ENCODE results near the gene INSR.
"Not testable (repeated sequence)": the region's sequence is repeated elsewhere in the genome, so short reads cannot be mapped to it uniquely, and the experiment has no call there.

INSR gene

GRCh38 chr19:7227149-7227548, 67.1 kb downstream of the INSR start:
- H3K27ac ChIP-seq (ENCODE audit: insufficient read depth, low read length, poor library complexity, severe bottlenecking); H3K9me3 ChIP-seq (ENCODE audit: control insufficient read depth, low read length); H3K27me3 ChIP-seq (replicated peaks; ENCODE audit: control insufficient read depth, insufficient read depth, low read length, poor library complexity, severe bottlenecking); H3K4me3 ChIP-seq (ENCODE audit: insufficient read depth, low read depth, low read length, poor library complexity, severe bottlenecking); DNase-seq; H3K36me3 ChIP-seq (ENCODE audit: control insufficient read depth, insufficient read depth, low read length); H3K4me1 ChIP-seq (ENCODE audit: control insufficient read depth, insufficient read depth, low read length, poor library complexity, severe bottlenecking): not testable (repeated sequence)

DNA sequence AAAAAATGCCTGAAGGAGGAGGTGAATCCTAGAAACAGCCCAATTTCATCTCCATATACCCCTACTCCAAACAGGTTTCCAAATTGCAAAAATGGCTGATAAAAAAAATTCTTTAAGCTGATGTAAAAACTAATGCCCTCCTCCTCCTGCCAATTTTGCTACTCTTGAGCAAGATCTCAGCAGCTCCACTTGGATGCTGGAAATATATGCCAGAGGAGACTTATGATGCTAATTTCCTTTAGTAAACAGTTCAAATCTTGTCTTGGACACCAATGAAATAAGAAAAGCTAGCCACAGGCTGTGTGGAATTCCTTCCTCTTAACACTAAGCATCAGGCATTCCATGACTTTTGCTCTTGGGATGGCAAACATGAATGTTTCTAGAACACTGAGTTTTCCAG, 67.5 kb downstream of the INSR start:
- H3K36me3 ChIP-seq (ENCODE audit: control insufficient read depth, insufficient read depth, low read length): no peaks in the 10 kb centered on the region
- no peaks in the 10 kb centered on the region for H3K4me1 ChIP-seq (ENCODE audit: control insufficient read depth, insufficient read depth, low read length, poor library complexity, severe bottlenecking)
- no peak for DNase-seq

GRCh38 chr19:7225741-7226140, 68.5 kb downstream of the INSR start:
- Histone ChIP-seq H3K27ac (ENCODE audit: insufficient read depth, low read length, poor library complexity, severe bottlenecking) (no peak overlapping the region), H3K9me3 (ENCODE audit: control insufficient read depth, low read length) (no peaks in the 10 kb centered on the region), H3K36me3 (ENCODE audit: control insufficient read depth, insufficient read depth, low read length) (no peaks in the 10 kb centered on the region), H3K4me3 (ENCODE audit: insufficient read depth, low read depth, low read length, poor library complexity, severe bottlenecking) (no peak overlapping the region), H3K27me3 (replicated peaks; ENCODE audit: control insufficient read depth, insufficient read depth, low read length, poor library complexity, severe bottlenecking) (no peaks in the 10 kb centered on the region), H3K4me1 (ENCODE audit: control insufficient read depth, insufficient read depth, low read length, poor library complexity, severe bottlenecking) (no peaks in the 10 kb centered on the region)
- no peak for DNase-seq

More for the DNA sequence above, 67.5 kb downstream of the INSR start:
- H3K4me3 ChIP-seq (ENCODE audit: insufficient read depth, low read depth, low read length, poor library complexity, severe bottlenecking): no peak overlapping the region
- no peaks in the 10 kb centered on the region for H3K9me3 ChIP-seq (ENCODE audit: control insufficient read depth, low read length)
- H3K27me3 ChIP-seq (replicated peaks; ENCODE audit: control insufficient read depth, insufficient read depth, low read length, poor library complexity, severe bottlenecking): no peaks in the 10 kb centered on the region
- no peak overlapping the region for H3K27ac ChIP-seq (ENCODE audit: insufficient read depth, low read length, poor library complexity, severe bottlenecking)

DNA sequence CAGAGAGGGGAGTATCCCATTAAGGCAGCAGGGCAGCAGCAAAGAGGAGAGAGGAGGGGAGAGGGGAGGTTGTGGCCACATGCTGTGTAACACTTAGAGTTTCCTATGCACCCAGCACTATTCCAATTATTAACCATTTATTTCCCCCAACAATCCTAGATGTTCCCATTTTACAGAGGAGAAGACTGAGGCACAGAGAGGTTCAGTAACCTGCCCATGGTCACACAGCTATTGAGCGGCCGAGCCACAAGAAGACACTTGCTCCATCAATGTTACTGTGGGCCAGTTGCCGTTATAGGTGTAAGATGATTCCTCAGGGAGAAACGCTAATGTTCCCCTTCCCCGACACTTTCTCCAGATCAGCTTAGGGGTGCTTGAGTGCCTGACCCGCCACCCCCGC, 69.2 kb downstream of the INSR start:
- no peak overlapping the region for H3K27ac ChIP-seq (ENCODE audit: insufficient read depth, low read length, poor library complexity, severe bottlenecking)
- no peak overlapping the region for H3K4me3 ChIP-seq (ENCODE audit: insufficient read depth, low read depth, low read length, poor library complexity, severe bottlenecking)

DNA sequence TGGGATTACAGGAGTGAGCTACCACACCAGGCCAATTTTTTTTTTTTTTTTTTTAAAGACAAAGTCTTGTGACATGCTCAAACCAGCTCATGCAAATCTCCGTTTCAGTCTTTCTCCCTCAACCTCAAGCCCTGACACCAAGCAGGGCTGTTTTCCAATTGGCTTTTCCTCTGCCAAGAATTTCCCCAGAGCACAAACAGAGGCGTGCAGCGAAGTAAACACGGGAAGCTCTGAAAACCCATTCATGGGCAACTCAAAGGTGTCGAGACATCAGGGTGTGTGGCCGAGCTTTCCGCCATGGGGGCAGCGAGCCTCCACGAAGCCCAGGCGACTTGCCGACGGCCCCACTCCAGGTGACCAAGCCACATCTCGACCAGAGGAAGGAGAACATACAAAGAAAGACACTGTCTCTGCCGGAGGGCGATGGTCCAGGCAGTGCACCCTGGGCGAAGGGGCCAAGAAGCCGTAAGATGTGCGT, 70.0 kb downstream of the INSR start:
- Histone ChIP-seq H3K36me3 (ENCODE audit: control insufficient read depth, insufficient read depth, low read length) (no peaks in the 10 kb centered on the region), H3K9me3 (ENCODE audit: control insufficient read depth, low read length) (no peaks in the 10 kb centered on the region), H3K4me1 (ENCODE audit: control insufficient read depth, insufficient read depth, low read length, poor library complexity, severe bottlenecking) (no peaks in the 10 kb centered on the region), H3K4me3 (ENCODE audit: insufficient read depth, low read depth, low read length, poor library complexity, severe bottlenecking) (no peak overlapping the region), H3K27ac (ENCODE audit: insufficient read depth, low read length, poor library complexity, severe bottlenecking) (no peak overlapping the region), H3K27me3 (replicated peaks; ENCODE audit: control insufficient read depth, insufficient read depth, low read length, poor library complexity, severe bottlenecking) (no peaks in the 10 kb centered on the region)
- no peak for DNase-seq

More for the DNA sequence above, 69.2 kb downstream of the INSR start:
- DNase-seq: no peak
- Histone ChIP-seq H3K36me3 (ENCODE audit: control insufficient read depth, insufficient read depth, low read length) (no peaks in the 10 kb centered on the region), H3K9me3 (ENCODE audit: control insufficient read depth, low read length) (no peaks in the 10 kb centered on the region), H3K4me1 (ENCODE audit: control insufficient read depth, insufficient read depth, low read length, poor library complexity, severe bottlenecking) (no peaks in the 10 kb centered on the region), H3K27me3 (replicated peaks; ENCODE audit: control insufficient read depth, insufficient read depth, low read length, poor library complexity, severe bottlenecking) (no peaks in the 10 kb centered on the region)

GRCh38 chr19:7223429-7223828, 70.8 kb downstream of the INSR start:
- H3K27ac ChIP-seq (ENCODE audit: insufficient read depth, low read length, poor library complexity, severe bottlenecking): no peak overlapping the region

DNA sequence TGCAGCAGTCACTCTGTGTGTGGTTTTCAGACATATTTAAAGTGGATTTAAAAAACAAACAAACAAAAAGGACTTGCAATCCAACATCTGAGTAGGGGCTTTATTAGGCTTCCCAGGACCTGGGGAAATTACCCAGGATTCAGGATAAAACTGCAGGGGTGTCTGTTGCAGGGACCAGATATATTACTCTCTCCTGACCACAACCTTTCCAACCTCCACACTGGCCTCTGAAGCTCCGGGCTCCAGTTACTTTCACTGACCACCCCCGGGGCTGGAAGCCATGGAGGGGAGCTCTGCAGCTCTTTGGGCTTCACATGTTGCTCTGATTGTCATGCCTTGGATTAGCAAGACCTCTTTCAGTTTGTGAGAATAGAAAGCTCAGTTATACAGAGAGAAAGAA, 75.2 kb downstream of the INSR start:
- no peaks in the 10 kb centered on the region for H3K36me3 ChIP-seq (ENCODE audit: control insufficient read depth, insufficient read depth, low read length)
- no peak overlapping the region for H3K27ac ChIP-seq (ENCODE audit: insufficient read depth, low read length, poor library complexity, severe bottlenecking)
- no peak overlapping the region for H3K4me3 ChIP-seq (ENCODE audit: insufficient read depth, low read depth, low read length, poor library complexity, severe bottlenecking)
- no peaks in the 10 kb centered on the region for H3K9me3 ChIP-seq (ENCODE audit: control insufficient read depth, low read length)
- DNase-seq: no peak
- H3K27me3 ChIP-seq (replicated peaks; ENCODE audit: control insufficient read depth, insufficient read depth, low read length, poor library complexity, severe bottlenecking): no peaks in the 10 kb centered on the region
- H3K4me1 ChIP-seq (ENCODE audit: control insufficient read depth, insufficient read depth, low read length, poor library complexity, severe bottlenecking): no peaks in the 10 kb centered on the region

More at GRCh38 chr19:7223429-7223828, 70.8 kb downstream of the INSR start:
- Histone ChIP-seq H3K36me3 (ENCODE audit: control insufficient read depth, insufficient read depth, low read length) (no peaks in the 10 kb centered on the region), H3K4me3 (ENCODE audit: insufficient read depth, low read depth, low read length, poor library complexity, severe bottlenecking) (no peak overlapping the region), H3K27me3 (replicated peaks; ENCODE audit: control insufficient read depth, insufficient read depth, low read length, poor library complexity, severe bottlenecking) (no peaks in the 10 kb centered on the region), H3K4me1 (ENCODE audit: control insufficient read depth, insufficient read depth, low read length, poor library complexity, severe bottlenecking) (no peaks in the 10 kb centered on the region), H3K9me3 (ENCODE audit: control insufficient read depth, low read length) (no peaks in the 10 kb centered on the region)
- DNase-seq: no peak

DNA sequence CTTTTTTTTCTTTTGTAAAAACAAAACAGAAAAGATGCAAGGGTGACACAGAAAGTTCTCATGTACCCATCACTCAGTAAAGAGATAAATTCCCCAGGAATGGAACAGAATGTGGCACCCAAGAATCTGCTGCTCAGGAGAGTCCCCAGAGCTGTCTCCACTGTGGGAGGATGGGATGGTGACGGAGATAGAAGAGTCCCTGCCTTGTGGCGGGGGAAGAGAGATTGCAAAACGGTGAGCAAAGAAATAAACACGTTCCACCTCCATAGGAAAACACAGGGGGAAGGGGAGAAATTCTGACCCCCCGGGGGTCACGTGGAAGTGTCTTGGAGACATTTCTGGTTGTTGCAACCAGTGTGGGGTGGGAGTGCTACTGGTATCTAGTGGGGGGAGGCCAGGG, 76.4 kb downstream of the INSR start:
- Histone ChIP-seq H3K27me3 (replicated peaks; ENCODE audit: control insufficient read depth, insufficient read depth, low read length, poor library complexity, severe bottlenecking) (no peaks in the 10 kb centered on the region), H3K4me1 (ENCODE audit: control insufficient read depth, insufficient read depth, low read length, poor library complexity, severe bottlenecking) (no peaks in the 10 kb centered on the region), H3K9me3 (ENCODE audit: control insufficient read depth, low read length) (no peaks in the 10 kb centered on the region), H3K4me3 (ENCODE audit: insufficient read depth, low read depth, low read length, poor library complexity, severe bottlenecking) (no peak overlapping the region), H3K36me3 (ENCODE audit: control insufficient read depth, insufficient read depth, low read length) (no peaks in the 10 kb centered on the region), H3K27ac (ENCODE audit: insufficient read depth, low read length, poor library complexity, severe bottlenecking) (no peak overlapping the region)
- no peak for DNase-seq

DNA sequence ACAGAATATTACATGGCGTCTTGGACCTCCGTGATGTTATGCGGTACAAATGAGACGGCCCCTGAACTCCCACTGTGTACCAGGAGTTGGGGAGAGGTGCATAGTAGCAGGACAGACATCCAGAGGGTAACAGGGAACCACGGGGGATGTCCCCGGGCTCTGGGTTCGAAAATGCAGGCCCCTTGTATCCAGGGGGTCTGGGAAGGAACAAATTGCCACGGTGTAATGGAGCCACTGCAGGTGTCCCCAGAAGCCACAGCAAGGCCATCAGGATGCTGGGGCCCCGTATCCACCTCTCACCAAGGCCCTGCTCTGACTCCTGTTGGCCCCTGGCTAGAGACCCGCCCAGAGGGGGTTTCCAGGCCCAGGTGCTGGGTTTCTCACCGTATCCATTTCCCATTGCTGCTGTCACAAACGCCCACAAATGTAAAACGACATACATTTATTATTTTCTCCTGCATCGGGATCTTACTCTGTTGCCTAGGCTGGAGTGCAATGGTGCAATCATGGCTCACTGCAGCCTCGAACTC, 77.8 kb downstream of the INSR start:
- H3K36me3 ChIP-seq (ENCODE audit: control insufficient read depth, insufficient read depth, low read length): no peaks in the 10 kb centered on the region
- no peak for DNase-seq
- no peaks in the 10 kb centered on the region for H3K4me1 ChIP-seq (ENCODE audit: control insufficient read depth, insufficient read depth, low read length, poor library complexity, severe bottlenecking)

DNA sequence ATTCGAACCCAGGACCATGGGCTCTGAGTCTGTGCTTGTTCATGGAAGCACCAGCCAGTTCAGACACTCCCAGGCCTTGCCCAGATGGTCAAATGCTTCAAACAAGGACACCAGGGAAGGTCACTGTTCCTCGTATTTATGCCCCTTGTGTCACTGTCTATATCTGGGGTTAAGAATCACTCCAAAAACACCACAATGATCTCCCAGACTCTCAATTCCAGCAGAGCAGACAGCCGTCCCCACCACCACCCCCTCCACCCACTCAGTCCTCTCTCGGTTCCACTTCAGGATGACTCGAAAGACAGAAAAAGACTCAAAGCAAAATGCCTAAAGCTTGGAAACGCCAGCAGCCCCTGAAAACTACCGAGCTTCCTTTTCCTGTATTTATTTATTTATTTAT, 79.0 kb downstream of the INSR start:
- Histone ChIP-seq H3K4me1 (ENCODE audit: control insufficient read depth, insufficient read depth, low read length, poor library complexity, severe bottlenecking) (no peaks in the 10 kb centered on the region), H3K27ac (ENCODE audit: insufficient read depth, low read length, poor library complexity, severe bottlenecking) (no peak overlapping the region), H3K36me3 (ENCODE audit: control insufficient read depth, insufficient read depth, low read length) (no peaks in the 10 kb centered on the region), H3K4me3 (ENCODE audit: insufficient read depth, low read depth, low read length, poor library complexity, severe bottlenecking) (no peak overlapping the region), H3K9me3 (ENCODE audit: control insufficient read depth, low read length) (no peaks in the 10 kb centered on the region), H3K27me3 (replicated peaks; ENCODE audit: control insufficient read depth, insufficient read depth, low read length, poor library complexity, severe bottlenecking) (peaks cover 3% of the 10 kb centered on the region)
- DNase-seq: no peak

More for the DNA sequence above, 77.8 kb downstream of the INSR start:
- no peaks in the 10 kb centered on the region for H3K9me3 ChIP-seq (ENCODE audit: control insufficient read depth, low read length)
- H3K27me3 ChIP-seq (replicated peaks; ENCODE audit: control insufficient read depth, insufficient read depth, low read length, poor library complexity, severe bottlenecking): no peaks in the 10 kb centered on the region
- H3K27ac ChIP-seq (ENCODE audit: insufficient read depth, low read length, poor library complexity, severe bottlenecking): no peak overlapping the region
- H3K4me3 ChIP-seq (ENCODE audit: insufficient read depth, low read depth, low read length, poor library complexity, severe bottlenecking): no peak overlapping the region
